HUDEP-2 (cell line): Measurements from ENCODE around the gene FIBCD1.

Experiments used
- DNase-seq, 76 experiments: peaks; one replicate each; lab custom pipeline; 2025; ENCODE audit not compliant: unreplicated experiment in 76 of 76; lab: John Stamatoyannopoulos, UW

FIBCD1 gene

GRCh38 chr9:130938652-130939404 lies at the start of gene FIBCD1:
Gene FIBCD1, minus strand, starts transcription at chr9:130939247. Its CDS starts 640 bp downstream, at chr9:130938607.
- DNase-seq = peak in 16 of 76 experiments; percentile 5 to 36 (median 18)

GRCh38 chr9:130988400-130988747 lies 49.3 kb upstream of the FIBCD1 start:
- DNase-seq = no peak

- DNase-seq = no peak
These were observed 48.8 kb upstream of the FIBCD1 start for GRCh38 chr9:130987738-130988399.

- no peak for DNase-seq
These were observed 48.0 kb upstream of the FIBCD1 start for GRCh38 chr9:130987054-130987453.

- DNase-seq = no peak
These were observed 47.4 kb upstream of the FIBCD1 start for GRCh38 chr9:130986356-130986965.

- DNase-seq = no peak
These were observed 46.6 kb upstream of the FIBCD1 start for GRCh38 chr9:130985606-130986162.

- no peak for DNase-seq
These were observed 46.0 kb upstream of the FIBCD1 start for GRCh38 chr9:130985029-130985428.

GRCh38 chr9:130984521-130984920 lies 45.5 kb upstream of the FIBCD1 start:
- no peak for DNase-seq

GRCh38 chr9:130983970-130984369 lies 44.9 kb upstream of the FIBCD1 start:
- DNase-seq = no peak

- no peak for DNase-seq
These were observed 44.3 kb upstream of the FIBCD1 start for GRCh38 chr9:130983359-130983670.

- DNase-seq = no peak
These were observed 43.8 kb upstream of the FIBCD1 start for GRCh38 chr9:130982636-130983358.

- no peak for DNase-seq
These were observed 42.7 kb upstream of the FIBCD1 start for GRCh38 chr9:130981756-130982137.

GRCh38 chr9:130981002-130981755 lies 42.1 kb upstream of the FIBCD1 start:
- no peak for DNase-seq

GRCh38 chr9:130980526-130980925 lies 41.5 kb upstream of the FIBCD1 start:
- no peak for DNase-seq

GRCh38 chr9:130979591-130980385 lies 40.7 kb upstream of the FIBCD1 start:
- no peak for DNase-seq

- DNase-seq = no peak
These were observed 38.8 kb upstream of the FIBCD1 start for GRCh38 chr9:130977811-130978221.

GRCh38 chr9:130975932-130976841 lies 37.1 kb upstream of the FIBCD1 start:
- DNase-seq = no peak

- no peak for DNase-seq
These were observed 36.1 kb upstream of the FIBCD1 start for GRCh38 chr9:130975156-130975555.

GRCh38 chr9:130974697-130975096 lies 35.6 kb upstream of the FIBCD1 start:
- DNase-seq = no peak
